ENCODE measurements around the gene CD209. TPM values are rescaled to one million over a fixed set of nuclear protein-coding genes. Genes with fewer than 3 reads are reported as not detected.

The CD209 gene
- total and polyA plus RNA-seq, 8 donors = 0.19 to 7.0 (median 0.48) TPM

Other genes with a start within 250 kb of the CD209 start
- 10 to 100 TPM; 22.6 to 33.9 (median 23.3) TPM for gene ZNF358, start 231.4 kb downstream of the CD209 start, total RNA-seq
- 10 to 100 TPM; 35.5 to 68.8 TPM for gene ZNF358, start 231.4 kb downstream of the CD209 start, polyA plus RNA-seq
- 10 to 100 TPM in 2 of 6 donors, 1 to 10 TPM in 4; 6.9 to 16.8 (median 9.3) TPM for gene MCOLN1, start 224.9 kb downstream of the CD209 start, total RNA-seq
- 10 to 100 TPM; 33.5 to 35.4 TPM for gene MCOLN1, start 224.9 kb downstream of the CD209 start, polyA plus RNA-seq
- gene PNPLA6, start 211.8 kb downstream of the CD209 start, total RNA-seq = 10 to 100 TPM; 25.4 to 65.2 (median 32.8) TPM
- gene PNPLA6, start 211.8 kb downstream of the CD209 start, polyA plus RNA-seq = 10 to 100 TPM; 53.7 to 86.2 TPM
- 10 to 100 TPM; 12.1 to 25.5 (median 20.6) TPM for gene CAMSAP3, start 151.7 kb downstream of the CD209 start, total RNA-seq
- gene CAMSAP3, start 151.7 kb downstream of the CD209 start, polyA plus RNA-seq = 10 to 100 TPM; 52.6 to 64.5 TPM
- 10 to 100 TPM; 16.8 to 27.9 (median 22.5) TPM for gene XAB2, start 118.0 kb downstream of the CD209 start, total RNA-seq
- 10 to 100 TPM; 63.7 to 71.5 TPM for gene XAB2, start 118.0 kb downstream of the CD209 start, polyA plus RNA-seq
- gene PET100, start 117.7 kb downstream of the CD209 start, total RNA-seq = 10 to 100 TPM; 31.6 to 56.6 (median 47.3) TPM
- gene PET100, start 117.7 kb downstream of the CD209 start, polyA plus RNA-seq = 10 to 100 TPM; 91.0 to 95.6 TPM
- 1 to 10 TPM; 1.1 to 3.7 (median 1.8) TPM for gene PCP2, start 113.8 kb downstream of the CD209 start, total RNA-seq
- 10 to 100 TPM in 1 of 2 donors, 1 to 10 TPM in 1; 8.8 to 35.6 TPM for gene PCP2, start 113.8 kb downstream of the CD209 start, polyA plus RNA-seq
- 100 to 1,000 TPM in 1 of 6 donors, 10 to 100 TPM in 5; 45.6 to 104 (median 73.4) TPM for gene STXBP2, start 110.4 kb downstream of the CD209 start, total RNA-seq
- gene STXBP2, start 110.4 kb downstream of the CD209 start, polyA plus RNA-seq = 100 to 1,000 TPM; 143 to 216 TPM
- gene RETN, start 78.5 kb downstream of the CD209 start, total RNA-seq = not detected
- 1 to 10 TPM; 2.2 to 5.9 TPM for gene RETN, start 78.5 kb downstream of the CD209 start, polyA plus RNA-seq
- gene MCEMP1, start 70.4 kb downstream of the CD209 start, total RNA-seq = 1 to 10 TPM in 1 of 6 donors, under 1 TPM in 3, not detected in 2; 0.16 to 1.5 (median 0.67) TPM
- under 1 TPM; 0.19 to 0.28 TPM for gene MCEMP1, start 70.4 kb downstream of the CD209 start, polyA plus RNA-seq
- 10 to 100 TPM; 26.7 to 49.8 (median 38.3) TPM for gene TRAPPC5, start 66.7 kb downstream of the CD209 start, total RNA-seq
- gene TRAPPC5, start 66.7 kb downstream of the CD209 start, polyA plus RNA-seq = 10 to 100 TPM; 53.0 to 89.9 TPM
- under 1 TPM in 2 of 6 donors, not detected in 4; 0.19 to 0.51 TPM for gene FCER2, start 45.4 kb downstream of the CD209 start, total RNA-seq
- under 1 TPM in 1 of 2 donors, not detected in 1; 0.08 TPM for gene FCER2, start 45.4 kb downstream of the CD209 start, polyA plus RNA-seq
- 1 to 10 TPM in 1 of 6 donors, under 1 TPM in 2, not detected in 3; 0.16 to 1.1 (median 0.90) TPM for gene CLEC4G, start 15.4 kb downstream of the CD209 start, total RNA-seq
- gene CLEC4G, start 15.4 kb downstream of the CD209 start, polyA plus RNA-seq = under 1 TPM; 0.09 to 0.68 TPM
- gene CLEC4M, start 15.7 kb upstream of the CD209 start, total RNA-seq = not detected
- not detected for gene CLEC4M, start 15.7 kb upstream of the CD209 start, polyA plus RNA-seq
- gene EVI5L, start 82.7 kb upstream of the CD209 start, total RNA-seq = 1 to 10 TPM; 3.0 to 5.2 (median 4.6) TPM
- gene EVI5L, start 82.7 kb upstream of the CD209 start, polyA plus RNA-seq = 1 to 10 TPM; 7.6 to 9.1 TPM
- 1 to 10 TPM; 1.6 to 2.1 (median 1.8) TPM for gene PRR36, start 126.9 kb upstream of the CD209 start, total RNA-seq
- gene PRR36, start 126.9 kb upstream of the CD209 start, polyA plus RNA-seq = 1 to 10 TPM; 2.8 to 3.1 TPM
- 1 to 10 TPM; 4.6 to 6.1 (median 5.0) TPM for gene LRRC8E, start 141.0 kb upstream of the CD209 start, total RNA-seq
- 1 to 10 TPM; 2.6 to 3.2 TPM for gene LRRC8E, start 141.0 kb upstream of the CD209 start, polyA plus RNA-seq
- 10 to 100 TPM; 13.9 to 21.0 (median 16.1) TPM for gene MAP2K7, start 156.3 kb upstream of the CD209 start, total RNA-seq
- 10 to 100 TPM; 21.6 to 45.3 TPM for gene MAP2K7, start 156.3 kb upstream of the CD209 start, polyA plus RNA-seq
- gene TGFBR3L, start 167.3 kb upstream of the CD209 start, total RNA-seq = 1 to 10 TPM in 1 of 6 donors, under 1 TPM in 4, not detected in 1; 0.16 to 1.1 (median 0.52) TPM
- 1 to 10 TPM in 1 of 2 donors, not detected in 1; 2.2 TPM for gene TGFBR3L, start 167.3 kb upstream of the CD209 start, polyA plus RNA-seq
- gene SNAPC2, start 172.8 kb upstream of the CD209 start, total RNA-seq = 10 to 100 TPM in 1 of 6 donors, 1 to 10 TPM in 5; 4.9 to 11.3 (median 6.7) TPM
- gene SNAPC2, start 172.8 kb upstream of the CD209 start, polyA plus RNA-seq = 10 to 100 TPM; 10.6 to 12.0 TPM
- gene CTXN1, start 178.6 kb upstream of the CD209 start, total RNA-seq = 1 to 10 TPM in 4 of 6 donors, under 1 TPM in 2; 0.67 to 5.1 (median 1.5) TPM
- gene CTXN1, start 178.6 kb upstream of the CD209 start, polyA plus RNA-seq = 1 to 10 TPM; 1.7 to 2.3 TPM
- 10 to 100 TPM; 19.8 to 51.4 (median 24.7) TPM for gene TIMM44, start 196.1 kb upstream of the CD209 start, total RNA-seq
- 10 to 100 TPM; 78.0 to 83.1 TPM for gene TIMM44, start 196.1 kb upstream of the CD209 start, polyA plus RNA-seq